Ecto neural progenitor cell (in vitro differentiated cells): Measurements from ENCODE around the gene UBXN2A.
"Not testable (repeated sequence)": the region's sequence is repeated elsewhere in the genome, so short reads cannot be mapped to it uniquely, and the experiment has no call there.

Experiments used
- DNase-seq: peaks from one replicate; pipeline ENCODE4 v3.0.0-alpha.2; 2018; ENCODE audit warnings: low spot score

Gene UBXN2A

DNA sequence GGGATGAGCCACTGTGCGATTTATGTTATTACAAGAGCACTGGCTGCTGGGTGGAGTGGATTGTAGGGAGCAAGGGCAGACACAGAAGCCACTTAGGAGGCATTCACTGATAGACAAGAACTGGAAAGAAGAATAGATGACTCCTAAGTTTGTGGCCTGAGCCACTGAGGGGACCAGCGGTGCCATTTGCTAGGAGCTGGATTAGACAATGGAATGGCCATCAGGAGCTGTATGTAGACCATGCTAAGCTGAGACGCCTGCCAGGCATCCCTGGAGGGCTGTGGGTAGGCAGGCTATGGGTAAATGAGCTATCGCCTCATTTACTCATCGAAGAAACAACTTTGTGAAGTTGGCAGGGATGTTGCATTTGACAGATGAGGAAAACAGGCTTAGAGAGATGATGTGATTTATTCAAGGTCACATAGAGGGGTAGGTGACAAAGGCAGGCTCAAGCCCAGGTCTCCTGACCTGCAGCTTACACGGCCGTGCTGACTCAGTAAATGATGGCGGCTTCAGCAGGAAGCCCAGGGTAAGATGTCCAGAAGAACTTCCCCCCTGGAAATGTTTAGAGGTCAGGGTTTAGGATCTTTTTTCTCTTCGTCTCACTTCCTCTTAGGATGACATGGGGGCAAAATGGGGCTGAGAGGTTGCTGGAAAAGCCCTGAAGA, 72.4 kb downstream of the UBXN2A start:
- DNase-seq: no peak

DNA sequence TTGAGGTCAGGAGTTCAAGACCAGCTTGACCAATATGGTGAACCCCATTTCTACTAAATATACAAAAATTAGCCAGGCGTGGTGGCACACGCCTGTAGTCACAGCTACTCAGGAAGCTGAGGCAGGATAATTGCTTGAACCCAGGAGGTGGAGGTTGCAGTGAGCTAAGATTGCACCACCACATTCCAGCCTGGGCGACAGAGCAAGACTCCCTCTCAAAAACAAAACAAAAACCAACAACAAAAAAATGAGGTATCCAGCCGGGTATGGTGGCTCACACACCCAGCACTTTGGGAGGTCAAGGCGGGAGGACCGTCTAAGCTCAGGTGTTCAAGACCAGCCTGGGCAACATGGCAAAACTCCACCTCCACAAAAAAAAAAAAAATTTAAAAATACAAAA, 74.6 kb downstream of the UBXN2A start:
- DNase-seq: not testable (repeated sequence)

DNA sequence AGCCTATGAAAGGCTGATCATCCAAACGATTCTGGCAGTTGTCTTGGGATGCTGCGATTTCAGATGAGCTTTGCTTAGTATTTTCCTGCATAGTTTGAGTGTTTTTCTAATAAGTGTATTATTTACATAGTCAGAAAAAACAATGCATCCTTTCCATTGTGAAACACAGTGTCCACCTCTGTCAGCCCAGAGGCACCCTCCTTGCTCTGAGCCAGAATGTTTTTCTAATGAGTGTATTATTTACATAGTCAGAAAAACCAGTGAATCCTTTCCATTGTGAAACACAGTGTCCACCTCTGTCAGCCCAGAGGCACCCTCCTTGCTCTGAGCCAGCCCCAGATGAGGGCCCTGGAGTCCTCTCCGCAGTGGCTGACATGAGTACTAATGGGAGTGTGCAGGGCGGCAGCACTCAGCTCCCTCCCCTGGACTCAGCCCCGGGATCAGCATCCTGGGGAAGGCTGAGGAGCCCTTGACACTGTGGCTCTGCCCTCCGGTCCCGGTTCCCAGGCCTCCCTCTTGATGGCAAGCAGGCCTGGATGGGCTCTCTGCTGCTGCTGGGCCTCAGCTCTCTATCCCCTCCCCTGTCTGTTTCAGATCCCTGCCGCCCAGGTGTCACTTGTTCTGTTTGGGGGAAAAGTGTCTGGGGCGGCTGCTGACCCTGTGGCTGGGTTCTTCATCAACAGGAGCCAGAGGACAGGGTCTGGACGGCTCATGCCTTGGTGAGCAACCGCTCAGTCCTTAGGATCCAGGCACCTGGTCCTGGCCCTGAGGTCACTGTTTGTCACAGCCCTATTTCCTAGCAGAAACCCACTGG, 75.5 kb downstream of the UBXN2A start:
- DNase-seq: no peak

DNA sequence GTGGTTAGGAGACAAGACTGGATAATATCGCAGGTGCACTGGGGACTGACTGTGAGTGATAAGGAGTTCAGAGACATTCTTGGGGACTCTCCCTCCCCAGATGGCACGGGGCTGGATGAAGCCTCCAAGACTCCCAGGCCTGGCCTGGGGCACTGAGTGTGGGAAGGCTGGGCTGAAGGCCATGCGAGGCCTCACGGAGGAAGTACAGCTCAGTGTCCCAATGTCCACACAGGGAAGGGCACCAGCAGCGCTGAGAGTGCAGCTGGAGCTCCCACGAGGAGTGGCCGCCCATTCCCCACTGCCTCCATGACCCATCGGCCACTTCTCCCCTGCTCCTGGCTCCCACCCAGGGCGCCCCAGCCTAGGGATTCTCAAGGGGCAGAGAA, 76.1 kb downstream of the UBXN2A start:
- no peak for DNase-seq

DNA sequence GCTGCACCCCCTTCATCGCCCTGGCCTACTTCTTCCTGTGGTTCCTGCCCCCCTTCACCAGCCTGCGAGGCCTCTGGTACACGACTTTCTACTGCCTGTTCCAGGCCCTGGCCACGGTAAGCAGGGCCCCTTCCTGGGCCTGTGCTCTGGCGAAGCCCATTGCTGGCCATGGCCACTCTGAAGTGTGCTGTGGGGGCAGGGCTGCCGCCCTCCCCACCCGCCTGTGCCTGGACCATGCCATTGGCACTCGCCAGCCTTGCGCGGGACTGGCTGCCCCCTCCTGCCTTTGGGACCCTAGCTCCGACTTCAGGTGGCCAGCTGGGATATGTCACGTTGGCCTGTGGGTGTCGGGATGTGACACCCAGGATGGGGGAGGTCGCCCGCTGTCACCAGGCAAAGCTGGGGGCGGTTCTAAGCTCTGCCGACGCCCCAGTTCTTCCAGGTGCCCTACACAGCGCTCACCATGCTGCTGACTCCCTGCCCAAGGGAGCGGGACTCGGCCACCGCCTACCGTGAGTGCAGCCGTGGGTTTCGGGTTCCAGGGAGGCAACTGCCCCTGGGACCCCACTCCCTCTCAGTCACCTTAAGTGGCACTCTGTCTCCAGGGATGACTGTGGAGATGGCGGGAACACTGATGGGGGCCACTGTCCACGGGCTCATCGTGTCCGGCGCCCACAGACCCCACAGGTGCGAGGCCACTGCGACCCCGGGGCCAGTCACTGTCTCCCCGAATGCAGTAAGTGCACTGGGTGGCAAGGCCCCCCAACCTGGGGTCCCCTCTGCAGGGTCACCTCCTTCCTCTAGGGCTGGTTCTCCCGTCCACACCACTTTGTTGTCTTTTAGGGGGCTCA, 76.8 kb downstream of the UBXN2A start:
- no peak for DNase-seq

DNA sequence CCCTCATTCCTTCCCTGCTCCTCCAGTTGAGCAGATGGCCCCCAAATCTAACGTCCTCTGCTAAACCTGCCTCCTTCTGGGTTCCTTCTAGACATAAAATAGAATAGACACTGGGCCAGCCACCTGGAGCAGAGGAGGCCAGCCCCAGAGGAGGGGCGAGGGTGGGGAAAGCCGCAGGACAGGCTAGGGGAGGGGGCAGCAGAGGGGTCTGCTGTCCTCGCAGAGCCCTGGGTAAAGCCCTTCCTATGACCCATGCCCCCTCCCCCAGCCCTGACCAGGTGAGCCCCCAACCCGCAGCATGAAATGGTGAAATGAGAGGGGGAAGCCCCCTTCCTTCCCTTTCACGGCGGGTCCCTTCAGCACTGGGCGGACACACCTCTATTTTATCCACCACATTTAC, 77.4 kb downstream of the UBXN2A start:
- no peak for DNase-seq

DNA sequence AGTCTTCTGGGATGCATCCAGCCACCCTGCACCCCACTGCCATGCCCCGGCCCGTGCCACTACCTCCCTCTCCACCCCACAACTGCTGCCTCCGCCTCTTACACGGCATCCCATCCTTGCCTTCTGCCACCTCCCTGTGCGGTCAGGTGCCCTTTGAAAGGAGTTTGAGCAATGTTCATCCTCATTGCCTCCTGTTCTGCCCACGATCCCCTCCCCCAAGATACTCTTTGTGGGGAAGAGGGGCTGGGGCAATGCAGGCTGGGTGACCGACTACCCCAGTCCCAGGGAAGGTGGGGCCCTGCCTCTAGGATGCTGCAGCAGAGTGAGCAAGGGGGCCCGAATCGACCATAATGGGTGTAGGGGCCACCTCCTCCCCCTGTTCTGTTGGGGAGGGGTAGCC, 78.0 kb downstream of the UBXN2A start:
- no peak for DNase-seq

DNA sequence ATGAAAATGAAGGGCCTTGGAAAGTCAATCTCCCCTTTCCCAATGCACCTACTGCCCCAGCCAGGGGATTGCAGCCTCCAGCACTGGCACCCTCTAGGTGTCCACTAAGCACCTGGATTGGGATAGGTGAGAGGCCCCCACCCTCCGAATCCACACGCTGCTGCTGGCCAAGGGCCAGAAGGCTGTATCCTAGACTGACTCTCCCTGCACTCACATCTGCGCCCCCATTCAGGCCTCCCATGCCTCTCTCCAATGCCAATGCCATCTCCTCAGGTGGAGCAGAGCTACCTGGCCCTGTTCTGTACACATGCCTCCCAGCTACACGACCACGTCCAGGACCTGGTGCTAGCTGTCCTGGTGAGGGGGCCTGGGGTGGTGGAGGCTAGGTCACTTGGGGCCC, 79.5 kb downstream of the UBXN2A start:
- DNase-seq: no peak

DNA sequence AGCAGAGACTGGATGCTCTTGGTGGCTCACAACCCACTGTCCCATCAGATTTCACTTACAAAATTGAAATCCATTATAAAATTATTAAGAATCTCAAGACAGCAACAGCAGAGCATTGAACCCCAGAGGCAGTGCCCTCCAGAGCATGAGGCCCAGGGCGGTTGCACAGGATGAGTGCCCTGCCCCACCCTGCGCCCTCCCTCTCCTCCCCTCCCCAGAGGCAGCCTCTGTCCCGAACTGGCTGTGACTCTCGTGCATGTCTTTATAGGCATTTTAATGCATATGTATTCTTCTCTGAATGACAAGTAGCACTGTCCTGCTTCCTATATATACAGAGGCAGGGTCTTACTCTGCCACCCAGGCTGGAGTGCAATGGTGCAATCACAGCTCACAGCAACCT, 80.0 kb downstream of the UBXN2A start:
- DNase-seq: no peak

DNA sequence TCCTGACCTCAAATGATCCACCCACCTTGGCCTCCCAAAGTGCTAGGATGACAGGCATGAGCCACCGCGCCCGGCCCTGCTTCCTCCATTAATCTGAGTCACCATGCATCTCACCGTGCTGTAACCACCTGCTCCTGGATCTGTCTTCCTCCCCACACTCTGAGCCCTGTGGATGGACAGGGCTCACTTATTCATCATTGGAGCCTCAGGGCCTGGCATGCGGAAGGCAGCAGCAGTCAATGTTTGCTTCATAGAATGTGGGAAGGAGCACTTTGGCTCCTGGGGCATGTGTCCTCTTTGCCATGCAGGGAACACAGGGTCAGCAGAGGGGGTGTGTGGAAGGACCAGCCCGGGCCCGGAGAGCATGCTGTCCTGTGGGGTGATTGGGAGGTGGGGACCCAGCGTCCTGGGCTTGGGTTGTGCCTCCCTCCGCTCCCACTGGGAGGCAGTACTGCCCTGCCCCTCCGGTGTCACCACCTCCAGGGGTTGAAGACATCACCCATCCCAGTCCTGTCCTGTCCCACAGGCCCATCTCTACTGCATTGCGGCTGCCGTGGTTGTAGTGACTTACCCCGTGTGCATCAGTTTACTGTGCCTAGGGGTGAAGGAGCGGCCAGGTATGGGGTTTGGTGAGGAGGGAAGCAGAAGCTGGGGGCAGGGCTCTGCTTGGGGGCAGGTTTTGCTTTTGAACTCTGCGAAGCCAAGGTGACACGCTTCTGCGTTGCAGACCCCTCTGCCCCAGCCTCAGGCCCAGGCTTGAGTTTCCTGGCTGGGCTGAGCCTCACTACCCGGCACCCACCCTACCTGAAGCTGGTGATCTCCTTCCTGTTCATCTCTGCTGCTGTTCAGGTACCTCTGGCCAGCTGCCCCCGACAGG, 81.1 kb downstream of the UBXN2A start:
- DNase-seq: no peak

DNA sequence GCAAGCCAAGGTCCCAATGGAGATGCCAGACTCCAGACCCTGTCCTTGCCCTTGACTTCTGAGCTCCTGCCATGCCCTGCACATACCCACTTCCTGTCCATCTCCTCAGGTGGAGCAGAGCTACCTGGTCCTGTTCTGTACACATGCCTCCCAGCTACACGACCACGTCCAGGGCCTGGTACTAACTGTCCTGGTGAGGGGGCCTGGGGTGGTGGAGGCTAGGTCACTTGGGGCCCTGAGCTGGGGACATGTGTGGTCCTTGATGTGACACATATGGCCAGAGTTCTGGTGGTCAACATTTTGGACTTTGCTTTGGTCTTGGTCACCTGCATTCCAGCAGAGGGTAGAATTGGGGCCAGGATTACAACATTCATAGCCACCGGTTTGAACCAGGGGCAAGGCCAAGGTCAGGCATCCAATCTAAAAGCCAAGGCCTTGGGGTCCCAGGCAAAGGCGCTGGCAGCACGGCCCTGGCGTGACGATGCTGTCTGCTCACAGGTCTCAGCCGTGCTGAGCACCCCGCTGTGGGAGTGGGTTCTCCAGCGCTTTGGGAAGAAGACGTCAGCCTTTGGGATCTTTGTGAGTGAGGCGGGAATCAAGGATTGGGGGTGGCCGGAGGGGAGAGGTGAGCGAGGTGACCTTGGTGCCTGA, 82.2 kb downstream of the UBXN2A start:
- DNase-seq: no peak

DNA sequence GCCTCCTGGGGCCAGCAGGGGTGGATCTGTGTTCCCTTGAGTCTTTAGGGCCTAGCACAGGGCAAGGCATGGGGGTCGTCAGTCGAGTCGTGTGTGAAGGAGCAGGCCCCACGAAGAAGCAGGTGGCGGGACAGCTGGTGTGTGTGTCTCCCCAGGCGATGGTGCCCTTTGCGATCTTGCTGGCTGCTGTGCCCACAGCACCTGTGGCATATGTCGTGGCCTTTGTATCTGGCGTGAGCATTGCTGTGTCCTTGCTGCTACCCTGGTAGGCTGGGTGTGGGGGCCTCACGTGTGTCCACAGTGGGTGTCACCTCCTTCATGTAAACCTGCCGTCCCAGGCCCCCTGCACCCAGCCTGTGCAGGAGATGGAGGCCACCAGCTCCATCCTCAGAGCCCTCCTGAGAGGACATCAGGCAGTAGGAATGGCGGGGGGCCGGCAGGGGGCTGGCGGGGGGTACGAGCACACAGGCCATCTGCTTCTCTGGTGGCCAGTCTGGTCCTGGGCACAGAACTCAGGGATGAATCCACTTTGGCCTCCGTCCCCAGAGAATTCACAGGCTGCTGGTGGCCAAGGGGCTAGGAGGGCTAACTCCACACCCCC, 82.8 kb downstream of the UBXN2A start:
- DNase-seq: no peak

DNA sequence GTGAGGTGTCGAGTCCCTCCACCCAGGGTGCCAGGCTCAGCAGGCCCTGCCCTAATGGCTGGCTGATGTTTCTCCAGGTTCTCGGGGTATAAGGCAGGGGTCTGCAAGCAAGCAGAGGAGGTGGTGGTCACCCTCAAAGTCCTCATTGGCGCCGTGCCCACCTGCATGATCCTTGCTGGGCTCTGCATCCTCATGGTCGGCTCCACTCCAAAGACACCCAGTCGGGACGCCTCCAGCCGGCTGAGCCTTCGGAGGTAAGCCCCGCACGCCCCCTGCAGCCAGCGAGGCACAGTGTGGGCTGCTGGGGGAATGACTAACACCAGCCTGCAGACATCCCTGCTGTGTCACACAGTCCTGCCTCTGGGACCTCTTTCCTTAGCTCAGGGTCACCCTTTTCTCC, 83.8 kb downstream of the UBXN2A start:
- no peak for DNase-seq

DNA sequence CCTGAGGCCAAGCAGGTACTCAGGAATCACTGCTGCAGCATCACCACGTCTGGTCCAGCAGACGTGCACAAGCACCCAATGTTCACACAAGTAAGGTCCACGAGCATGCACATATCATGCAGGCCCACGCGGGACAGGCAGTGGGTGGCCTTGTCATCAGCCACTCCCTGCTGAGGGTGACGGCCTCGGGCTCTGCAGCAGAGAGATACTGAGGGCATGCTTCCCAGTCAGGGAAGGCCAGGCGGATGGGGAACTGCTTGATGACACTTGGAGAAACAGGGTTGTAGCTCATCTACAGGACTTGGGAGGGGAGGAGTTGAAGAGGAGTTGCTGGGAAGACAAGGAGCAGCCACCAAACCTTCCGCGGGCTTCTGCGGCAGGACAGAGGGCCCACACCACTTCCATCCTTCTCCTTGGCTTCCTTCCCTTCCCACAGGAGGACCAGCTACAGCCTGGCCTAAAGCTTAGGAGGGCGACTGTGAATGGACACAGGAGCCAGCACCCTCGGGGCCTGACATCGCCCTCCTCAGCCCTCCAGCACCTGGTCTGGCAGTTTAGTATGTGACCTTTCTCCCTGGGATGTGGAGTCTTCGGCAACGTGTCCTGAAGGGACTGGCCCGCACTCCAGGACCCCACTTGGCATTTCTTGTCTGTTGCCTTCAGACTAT, 84.9 kb downstream of the UBXN2A start:
- DNase-seq: no peak

DNA sequence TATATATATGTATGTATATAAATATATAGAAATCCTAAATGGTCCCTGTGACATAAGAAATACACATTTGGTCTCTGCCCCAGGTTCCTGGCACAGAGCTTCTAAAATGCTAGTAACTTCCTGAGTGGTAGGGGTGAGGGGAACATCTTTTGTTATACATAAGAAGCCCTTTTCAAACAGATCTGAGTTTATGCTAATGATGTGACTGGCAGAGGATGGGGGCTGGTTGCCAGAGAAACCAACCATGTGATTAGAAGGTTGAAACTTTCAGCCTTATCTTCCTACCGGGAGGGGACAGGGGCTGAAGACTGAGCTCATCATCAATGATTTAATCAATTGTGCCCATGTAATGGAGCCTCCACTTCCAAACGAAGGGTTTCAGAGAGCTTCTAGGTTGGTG, 86.0 kb downstream of the UBXN2A start:
- DNase-seq: no peak

DNA sequence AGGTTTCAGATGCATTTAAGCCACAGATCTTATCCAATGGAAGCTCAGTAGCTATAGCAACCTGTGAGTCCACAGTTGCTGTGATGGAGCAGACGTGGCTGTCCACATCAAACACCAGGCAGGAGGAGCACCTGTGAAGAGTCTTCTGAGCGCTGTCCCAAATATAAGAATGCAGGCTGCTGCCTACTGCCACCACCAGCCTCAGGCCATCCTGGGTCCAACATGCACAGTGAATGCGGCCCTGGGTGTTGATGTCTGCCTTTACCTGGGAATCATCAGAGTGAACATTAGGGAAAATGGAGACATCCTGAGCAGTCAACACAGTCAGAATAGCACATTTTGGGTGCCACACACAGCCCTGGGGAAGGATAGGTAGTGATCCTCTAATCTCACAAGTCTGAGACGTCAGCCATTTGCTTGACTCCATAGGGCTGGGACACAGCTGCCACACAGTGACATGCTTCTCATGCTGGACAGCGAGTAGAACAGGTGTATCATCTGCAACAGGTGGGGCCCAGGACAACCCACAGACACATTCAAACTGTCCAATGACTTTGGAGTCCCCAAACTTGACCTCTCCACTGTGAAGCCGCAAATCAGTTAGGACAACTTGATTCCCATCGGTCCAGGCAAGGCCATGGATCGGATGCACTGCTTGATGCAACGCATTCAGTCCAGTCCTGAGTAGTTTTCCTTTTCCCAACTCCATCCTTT, 98.7 kb downstream of the UBXN2A start:
- DNase-seq: no peak

DNA sequence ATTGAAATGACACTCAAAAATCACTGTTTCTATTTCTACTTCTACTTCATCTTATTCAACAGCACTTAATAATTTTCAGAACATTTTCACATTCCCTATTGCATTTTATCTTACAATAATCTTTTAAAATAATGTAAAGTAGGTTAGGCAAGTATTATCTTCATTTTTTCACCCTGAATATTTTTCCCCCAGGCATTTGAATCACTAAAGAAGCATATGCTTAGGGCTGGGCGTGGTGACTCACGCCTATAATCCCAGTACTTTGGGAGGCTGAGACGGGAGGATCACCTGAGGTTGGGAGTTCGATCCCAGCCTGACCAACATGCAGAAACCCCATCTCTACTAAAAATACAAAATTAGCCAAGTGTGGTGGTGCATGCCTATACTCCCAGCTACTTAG, 100.2 kb downstream of the UBXN2A start:
- no peak for DNase-seq

DNA sequence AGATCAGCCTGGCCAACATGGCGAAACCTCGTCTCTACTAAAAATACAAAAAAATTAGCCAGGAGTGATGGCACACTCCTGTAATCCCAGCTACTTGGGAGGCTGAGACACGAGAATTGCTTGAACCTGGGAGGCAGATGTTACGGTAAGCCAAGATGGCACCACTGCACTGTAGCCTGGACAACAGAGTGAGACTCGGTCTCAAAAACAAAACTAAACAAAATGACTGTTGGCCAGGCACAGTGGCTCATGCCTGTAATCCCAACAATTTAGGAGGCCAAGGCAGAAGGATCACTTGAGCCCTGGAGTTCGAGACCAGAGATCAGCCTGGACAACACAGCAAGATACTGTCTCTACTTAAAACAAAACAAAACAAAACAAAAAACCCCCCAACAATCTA, 102.9 kb downstream of the UBXN2A start:
- DNase-seq: not testable (repeated sequence)
